Measurements from ENCODE around the gene FGGY.

Gene FGGY

DNA sequence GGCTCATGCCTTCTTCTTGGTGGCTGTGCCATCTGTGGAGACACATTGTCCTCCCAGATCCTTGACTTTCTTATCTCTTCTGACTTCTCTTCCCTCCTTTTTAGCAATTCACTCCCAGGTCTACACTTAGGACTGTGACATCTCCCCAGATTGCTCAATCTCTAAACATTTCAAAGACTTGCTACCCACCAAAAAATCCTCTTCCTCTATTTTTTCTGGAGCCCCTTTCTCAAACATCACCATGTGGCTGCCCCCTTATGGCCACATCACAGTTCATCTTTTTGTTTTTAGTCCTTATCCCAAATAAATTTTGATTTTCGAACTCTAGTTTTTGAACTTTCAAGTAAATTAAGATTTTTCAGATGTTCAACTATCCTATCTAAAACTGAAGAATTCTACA lies 369.2 kb downstream of the FGGY start:
- TF ChIP-seq ZNF544 (tag by site-specific recombination; IDR thresholded peaks at IDR 0.05): no peak
- no peak for TF ChIP-seq MYNN (tag by site-specific recombination; IDR thresholded peaks at IDR 0.05; ENCODE audit: borderline replicate concordance)
- TF ChIP-seq, protein P1, sequence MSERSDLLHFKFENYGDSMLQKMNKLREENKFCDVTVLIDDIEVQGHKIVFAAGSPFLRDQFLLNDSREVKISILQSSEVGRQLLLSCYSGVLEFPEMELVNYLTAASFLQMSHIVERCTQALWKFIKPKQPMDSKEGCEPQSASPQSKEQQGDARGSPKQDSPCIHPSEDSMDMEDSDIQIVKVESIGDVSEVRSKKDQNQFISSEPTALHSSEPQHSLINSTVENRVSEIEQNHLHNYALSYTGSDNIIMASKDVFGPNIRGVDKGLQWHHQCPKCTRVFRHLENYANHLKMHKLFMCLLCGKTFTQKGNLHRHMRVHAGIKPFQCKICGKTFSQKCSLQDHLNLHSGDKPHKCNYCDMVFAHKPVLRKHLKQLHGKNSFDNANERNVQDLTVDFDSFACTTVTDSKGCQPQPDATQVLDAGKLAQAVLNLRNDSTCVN (tag by site-specific recombination; optimal IDR thresholded peaks at IDR 0.05): no peak
- no peak for TF ChIP-seq ZNF391 (tag by site-specific recombination; IDR thresholded peaks at IDR 0.05; ENCODE audit: borderline replicate concordance, low read depth)
- no peak for TF ChIP-seq ZNF366 (tag by site-specific recombination; conservative IDR thresholded peaks at IDR 0.05)
- TF ChIP-seq, protein P2, sequence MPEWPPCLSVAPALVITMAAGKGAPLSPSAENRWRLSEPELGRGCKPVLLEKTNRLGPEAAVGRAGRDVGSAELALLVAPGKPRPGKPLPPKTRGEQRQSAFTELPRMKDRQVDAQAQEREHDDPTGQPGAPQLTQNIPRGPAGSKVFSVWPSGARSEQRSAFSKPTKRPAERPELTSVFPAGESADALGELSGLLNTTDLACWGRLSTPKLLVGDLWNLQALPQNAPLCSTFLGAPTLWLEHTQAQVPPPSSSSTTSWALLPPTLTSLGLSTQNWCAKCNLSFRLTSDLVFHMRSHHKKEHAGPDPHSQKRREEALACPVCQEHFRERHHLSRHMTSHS (tag by site-specific recombination; IDR thresholded peaks at IDR 0.05): no peak
- no peak for TF ChIP-seq ZNF571 (tag by site-specific recombination; IDR thresholded peaks at IDR 0.05)
- CTCF ChIA-PET: interaction anchor here (1.0 kb wide), 1 partner anchor 33 kb away, joined by 3 read pairs; no protein-coding TSS in a partner anchor
- POLR2A ChIA-PET: no interaction called here
- no peaks in the 10 kb centered on the region for H3K4me1 ChIP-seq (ENCODE audit: control insufficient read depth, insufficient read depth, low read length)
- H3K27ac ChIP-seq (ENCODE audit: extremely low read depth, low read depth, low read length): no peak overlapping the region
- no peaks in the 10 kb centered on the region for H3K9me3 ChIP-seq (ENCODE audit: control insufficient read depth, insufficient read depth, low read depth, low read length)
- no peaks in the 10 kb centered on the region for H3K36me3 ChIP-seq (ENCODE audit: control insufficient read depth in 2 of 2, insufficient read depth in 1 of 2, low read length in 2 of 2)
- no peak overlapping the region for H3K4me3 ChIP-seq (ENCODE audit: low read depth, low read length)

DNA sequence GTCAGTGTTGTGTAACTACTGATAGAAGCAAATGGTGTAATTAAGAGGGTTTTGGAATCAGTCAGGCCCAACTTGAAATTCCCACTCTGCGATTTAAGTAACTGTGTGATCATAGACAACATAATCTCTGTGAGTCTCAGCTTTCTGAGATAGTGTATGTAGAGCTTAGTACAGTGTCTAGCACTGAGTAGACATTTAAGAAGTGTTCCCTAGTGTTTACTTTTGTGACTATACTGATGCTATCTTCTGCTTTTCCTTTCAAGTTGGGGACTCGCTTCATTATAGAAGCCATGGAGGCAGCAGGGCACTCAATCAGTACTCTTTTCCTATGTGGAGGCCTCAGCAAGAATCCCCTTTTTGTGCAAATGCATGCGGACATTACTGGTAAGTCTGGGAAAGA lies 370.1 kb downstream of the FGGY start:
- POLR2A ChIA-PET: no interaction called here
- CTCF ChIA-PET: no interaction called here
- H3K9me3 ChIP-seq (ENCODE audit: control insufficient read depth, insufficient read depth, low read depth, low read length): no peaks in the 10 kb centered on the region
- H3K27ac ChIP-seq (ENCODE audit: extremely low read depth, low read depth, low read length): no peak overlapping the region
- H3K4me3 ChIP-seq (ENCODE audit: low read depth, low read length): no peak overlapping the region
- no peaks in the 10 kb centered on the region for H3K4me1 ChIP-seq (ENCODE audit: control insufficient read depth, insufficient read depth, low read length)
- no peaks in the 10 kb centered on the region for H3K36me3 ChIP-seq (ENCODE audit: control insufficient read depth in 2 of 2, insufficient read depth in 1 of 2, low read length in 2 of 2)
- TF ChIP-seq ZNF324 (tag by site-specific recombination; IDR thresholded peaks at IDR 0.05): no peak
- no peak for TF ChIP-seq ZBTB1 (tag by site-specific recombination; IDR thresholded peaks at IDR 0.05)
- no peak for TF ChIP-seq ZNF561 (tag by site-specific recombination; IDR thresholded peaks at IDR 0.05; ENCODE audit: borderline replicate concordance)
- no peak for TF ChIP-seq ZNF76 (tag by site-specific recombination; IDR thresholded peaks at IDR 0.05; ENCODE audit: borderline replicate concordance, low read depth)
- TF ChIP-seq, protein P3, sequence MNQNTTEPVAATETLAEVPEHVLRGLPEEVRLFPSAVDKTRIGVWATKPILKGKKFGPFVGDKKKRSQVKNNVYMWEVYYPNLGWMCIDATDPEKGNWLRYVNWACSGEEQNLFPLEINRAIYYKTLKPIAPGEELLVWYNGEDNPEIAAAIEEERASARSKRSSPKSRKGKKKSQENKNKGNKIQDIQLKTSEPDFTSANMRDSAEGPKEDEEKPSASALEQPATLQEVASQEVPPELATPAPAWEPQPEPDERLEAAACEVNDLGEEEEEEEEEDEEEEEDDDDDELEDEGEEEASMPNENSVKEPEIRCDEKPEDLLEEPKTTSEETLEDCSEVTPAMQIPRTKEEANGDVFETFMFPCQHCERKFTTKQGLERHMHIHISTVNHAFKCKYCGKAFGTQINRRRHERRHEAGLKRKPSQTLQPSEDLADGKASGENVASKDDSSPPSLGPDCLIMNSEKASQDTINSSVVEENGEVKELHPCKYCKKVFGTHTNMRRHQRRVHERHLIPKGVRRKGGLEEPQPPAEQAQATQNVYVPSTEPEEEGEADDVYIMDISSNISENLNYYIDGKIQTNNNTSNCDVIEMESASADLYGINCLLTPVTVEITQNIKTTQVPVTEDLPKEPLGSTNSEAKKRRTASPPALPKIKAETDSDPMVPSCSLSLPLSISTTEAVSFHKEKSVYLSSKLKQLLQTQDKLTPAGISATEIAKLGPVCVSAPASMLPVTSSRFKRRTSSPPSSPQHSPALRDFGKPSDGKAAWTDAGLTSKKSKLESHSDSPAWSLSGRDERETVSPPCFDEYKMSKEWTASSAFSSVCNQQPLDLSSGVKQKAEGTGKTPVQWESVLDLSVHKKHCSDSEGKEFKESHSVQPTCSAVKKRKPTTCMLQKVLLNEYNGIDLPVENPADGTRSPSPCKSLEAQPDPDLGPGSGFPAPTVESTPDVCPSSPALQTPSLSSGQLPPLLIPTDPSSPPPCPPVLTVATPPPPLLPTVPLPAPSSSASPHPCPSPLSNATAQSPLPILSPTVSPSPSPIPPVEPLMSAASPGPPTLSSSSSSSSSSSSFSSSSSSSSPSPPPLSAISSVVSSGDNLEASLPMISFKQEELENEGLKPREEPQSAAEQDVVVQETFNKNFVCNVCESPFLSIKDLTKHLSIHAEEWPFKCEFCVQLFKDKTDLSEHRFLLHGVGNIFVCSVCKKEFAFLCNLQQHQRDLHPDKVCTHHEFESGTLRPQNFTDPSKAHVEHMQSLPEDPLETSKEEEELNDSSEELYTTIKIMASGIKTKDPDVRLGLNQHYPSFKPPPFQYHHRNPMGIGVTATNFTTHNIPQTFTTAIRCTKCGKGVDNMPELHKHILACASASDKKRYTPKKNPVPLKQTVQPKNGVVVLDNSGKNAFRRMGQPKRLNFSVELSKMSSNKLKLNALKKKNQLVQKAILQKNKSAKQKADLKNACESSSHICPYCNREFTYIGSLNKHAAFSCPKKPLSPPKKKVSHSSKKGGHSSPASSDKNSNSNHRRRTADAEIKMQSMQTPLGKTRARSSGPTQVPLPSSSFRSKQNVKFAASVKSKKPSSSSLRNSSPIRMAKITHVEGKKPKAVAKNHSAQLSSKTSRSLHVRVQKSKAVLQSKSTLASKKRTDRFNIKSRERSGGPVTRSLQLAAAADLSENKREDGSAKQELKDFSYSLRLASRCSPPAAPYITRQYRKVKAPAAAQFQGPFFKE (tag by site-specific recombination; IDR thresholded peaks at IDR 0.05; ENCODE audit: borderline replicate concordance): no peak
- no peak for TF ChIP-seq ZFHX2 (tag by site-specific recombination; conservative IDR thresholded peaks at IDR 0.05)

DNA sequence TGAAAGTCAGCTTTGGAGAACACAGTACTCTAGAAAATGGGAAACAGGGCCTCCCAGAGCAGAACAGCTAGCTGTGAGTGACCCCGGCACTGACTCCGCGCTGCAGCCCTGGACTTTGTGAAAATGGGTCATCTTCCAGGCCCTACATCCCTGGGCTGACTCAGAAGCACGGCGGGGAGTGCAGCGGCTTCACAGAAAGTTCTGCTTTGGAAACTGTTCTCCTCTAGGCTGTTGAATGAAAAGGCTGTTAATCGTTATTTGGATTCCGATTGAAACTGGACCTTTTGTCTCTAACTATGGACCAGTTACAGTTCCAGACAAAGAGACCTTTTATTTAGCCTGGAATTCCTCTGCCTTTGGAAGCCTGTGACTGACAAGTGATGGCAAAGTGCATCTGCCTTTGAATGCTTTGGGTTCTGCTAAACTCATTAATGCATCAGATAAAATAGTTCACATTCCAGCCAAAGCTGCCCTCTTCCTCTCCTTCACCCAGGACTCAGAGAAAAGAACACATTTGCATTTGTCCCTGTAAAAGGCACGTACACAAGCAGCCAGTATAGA lies 372.9 kb downstream of the FGGY start:
- CTCF ChIA-PET: interaction anchor here (0.5 to 0.7 kb wide), 2 partner anchors 405 to 576 kb away, joined by 3 read pairs; no protein-coding TSS in a partner anchor
- H3K4me1 ChIP-seq (ENCODE audit: control insufficient read depth, insufficient read depth, low read length): no peaks in the 10 kb centered on the region
- no peak overlapping the region for H3K4me3 ChIP-seq (ENCODE audit: low read depth, low read length)
- H3K27ac ChIP-seq (ENCODE audit: extremely low read depth, low read depth, low read length): no peak overlapping the region
- H3K9me3 ChIP-seq (ENCODE audit: control insufficient read depth, insufficient read depth, low read depth, low read length): no peaks in the 10 kb centered on the region
- no peaks in the 10 kb centered on the region for H3K36me3 ChIP-seq (ENCODE audit: control insufficient read depth in 2 of 2, insufficient read depth in 1 of 2, low read length in 2 of 2)
- POLR2A ChIA-PET: no interaction called here
- TF ChIP-seq ZNF558 (tag by site-specific recombination; IDR thresholded peaks at IDR 0.05) (no peak), ZNF561 (tag by site-specific recombination; IDR thresholded peaks at IDR 0.05; ENCODE audit: borderline replicate concordance) (no peak), ZNF48 (tag by site-specific recombination; IDR thresholded peaks at IDR 0.05) (no peak), ZFP69B (tag by site-specific recombination; IDR thresholded peaks at IDR 0.05) (no peak), MEIS1 (CRISPR knock-in tag; IDR thresholded peaks at IDR 0.05; ENCODE audit: borderline replicate concordance) (no peak), ZNF423 (tag by site-specific recombination; IDR thresholded peaks at IDR 0.05) (no peak), ZNF426 (tag by site-specific recombination; IDR thresholded peaks at IDR 0.05) (no peak)
- TF ChIP-seq, protein P4, sequence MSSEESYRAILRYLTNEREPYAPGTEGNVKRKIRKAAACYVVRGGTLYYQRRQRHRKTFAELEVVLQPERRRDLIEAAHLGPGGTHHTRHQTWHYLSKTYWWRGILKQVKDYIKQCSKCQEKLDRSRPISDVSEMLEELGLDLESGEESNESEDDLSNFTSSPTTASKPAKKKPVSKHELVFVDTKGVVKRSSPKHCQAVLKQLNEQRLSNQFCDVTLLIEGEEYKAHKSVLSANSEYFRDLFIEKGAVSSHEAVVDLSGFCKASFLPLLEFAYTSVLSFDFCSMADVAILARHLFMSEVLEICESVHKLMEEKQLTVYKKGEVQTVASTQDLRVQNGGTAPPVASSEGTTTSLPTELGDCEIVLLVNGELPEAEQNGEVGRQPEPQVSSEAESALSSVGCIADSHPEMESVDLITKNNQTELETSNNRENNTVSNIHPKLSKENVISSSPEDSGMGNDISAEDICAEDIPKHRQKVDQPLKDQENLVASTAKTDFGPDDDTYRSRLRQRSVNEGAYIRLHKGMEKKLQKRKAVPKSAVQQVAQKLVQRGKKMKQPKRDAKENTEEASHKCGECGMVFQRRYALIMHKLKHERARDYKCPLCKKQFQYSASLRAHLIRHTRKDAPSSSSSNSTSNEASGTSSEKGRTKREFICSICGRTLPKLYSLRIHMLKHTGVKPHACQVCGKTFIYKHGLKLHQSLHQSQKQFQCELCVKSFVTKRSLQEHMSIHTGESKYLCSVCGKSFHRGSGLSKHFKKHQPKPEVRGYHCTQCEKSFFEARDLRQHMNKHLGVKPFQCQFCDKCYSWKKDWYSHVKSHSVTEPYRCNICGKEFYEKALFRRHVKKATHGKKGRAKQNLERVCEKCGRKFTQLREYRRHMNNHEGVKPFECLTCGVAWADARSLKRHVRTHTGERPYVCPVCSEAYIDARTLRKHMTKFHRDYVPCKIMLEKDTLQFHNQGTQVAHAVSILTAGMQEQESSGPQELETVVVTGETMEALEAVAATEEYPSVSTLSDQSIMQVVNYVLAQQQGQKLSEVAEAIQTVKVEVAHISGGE (tag by site-specific recombination; conservative IDR thresholded peaks at IDR 0.05; ENCODE audit: low read depth): no peak

All from HEK293 (cell line).